Measurements from ENCODE around the gene RGS13.

DNA sequence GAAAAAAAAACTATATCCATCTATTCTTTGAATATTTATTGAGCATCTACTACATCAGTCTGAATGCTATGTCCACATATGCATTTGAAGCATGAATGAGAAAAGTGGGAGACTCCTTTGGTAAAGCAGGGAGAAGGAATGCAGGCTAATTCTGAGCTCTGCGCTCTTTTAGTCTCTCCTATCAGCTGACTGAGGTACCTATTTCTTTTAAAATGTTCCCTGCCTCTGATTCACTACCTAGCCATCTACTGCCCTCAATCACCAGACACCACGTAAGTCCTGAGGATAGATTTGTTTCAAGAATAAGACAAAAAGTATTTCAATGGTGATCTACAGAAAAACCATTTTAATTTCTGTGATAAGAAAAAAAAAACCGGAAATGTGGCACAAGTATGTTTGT lies 3.8 kb upstream of the RGS13 start:
- TF ChIP-seq POLR2AphosphoS5 (IDR thresholded peaks at IDR 0.05; ENCODE audit: low read depth): no peak
- no peak for TF ChIP-seq CTCF (IDR thresholded peaks at IDR 0.05; ENCODE audit: insufficient read depth, low read length)
- TF ChIP-seq SPI1 (IDR thresholded peaks at IDR 0.05; ENCODE audit: borderline replicate concordance, low read depth): no peak
- TF ChIP-seq, protein P1, sequence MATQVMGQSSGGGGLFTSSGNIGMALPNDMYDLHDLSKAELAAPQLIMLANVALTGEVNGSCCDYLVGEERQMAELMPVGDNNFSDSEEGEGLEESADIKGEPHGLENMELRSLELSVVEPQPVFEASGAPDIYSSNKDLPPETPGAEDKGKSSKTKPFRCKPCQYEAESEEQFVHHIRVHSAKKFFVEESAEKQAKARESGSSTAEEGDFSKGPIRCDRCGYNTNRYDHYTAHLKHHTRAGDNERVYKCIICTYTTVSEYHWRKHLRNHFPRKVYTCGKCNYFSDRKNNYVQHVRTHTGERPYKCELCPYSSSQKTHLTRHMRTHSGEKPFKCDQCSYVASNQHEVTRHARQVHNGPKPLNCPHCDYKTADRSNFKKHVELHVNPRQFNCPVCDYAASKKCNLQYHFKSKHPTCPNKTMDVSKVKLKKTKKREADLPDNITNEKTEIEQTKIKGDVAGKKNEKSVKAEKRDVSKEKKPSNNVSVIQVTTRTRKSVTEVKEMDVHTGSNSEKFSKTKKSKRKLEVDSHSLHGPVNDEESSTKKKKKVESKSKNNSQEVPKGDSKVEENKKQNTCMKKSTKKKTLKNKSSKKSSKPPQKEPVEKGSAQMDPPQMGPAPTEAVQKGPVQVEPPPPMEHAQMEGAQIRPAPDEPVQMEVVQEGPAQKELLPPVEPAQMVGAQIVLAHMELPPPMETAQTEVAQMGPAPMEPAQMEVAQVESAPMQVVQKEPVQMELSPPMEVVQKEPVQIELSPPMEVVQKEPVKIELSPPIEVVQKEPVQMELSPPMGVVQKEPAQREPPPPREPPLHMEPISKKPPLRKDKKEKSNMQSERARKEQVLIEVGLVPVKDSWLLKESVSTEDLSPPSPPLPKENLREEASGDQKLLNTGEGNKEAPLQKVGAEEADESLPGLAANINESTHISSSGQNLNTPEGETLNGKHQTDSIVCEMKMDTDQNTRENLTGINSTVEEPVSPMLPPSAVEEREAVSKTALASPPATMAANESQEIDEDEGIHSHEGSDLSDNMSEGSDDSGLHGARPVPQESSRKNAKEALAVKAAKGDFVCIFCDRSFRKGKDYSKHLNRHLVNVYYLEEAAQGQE (IDR thresholded peaks at IDR 0.05; ENCODE audit: insufficient replicate concordance, low read depth): no peak

Data from HL-60 (cell line).